ENCODE measurements around the gene MRPL43. TPM values are rescaled to one million over a fixed set of nuclear protein-coding genes. Genes with fewer than 3 reads are reported as not detected.

The MRPL43 gene
- total and polyA plus RNA-seq, 4 donors, result 30.5 to 76.0 (median 57.8) TPM

DNA sequence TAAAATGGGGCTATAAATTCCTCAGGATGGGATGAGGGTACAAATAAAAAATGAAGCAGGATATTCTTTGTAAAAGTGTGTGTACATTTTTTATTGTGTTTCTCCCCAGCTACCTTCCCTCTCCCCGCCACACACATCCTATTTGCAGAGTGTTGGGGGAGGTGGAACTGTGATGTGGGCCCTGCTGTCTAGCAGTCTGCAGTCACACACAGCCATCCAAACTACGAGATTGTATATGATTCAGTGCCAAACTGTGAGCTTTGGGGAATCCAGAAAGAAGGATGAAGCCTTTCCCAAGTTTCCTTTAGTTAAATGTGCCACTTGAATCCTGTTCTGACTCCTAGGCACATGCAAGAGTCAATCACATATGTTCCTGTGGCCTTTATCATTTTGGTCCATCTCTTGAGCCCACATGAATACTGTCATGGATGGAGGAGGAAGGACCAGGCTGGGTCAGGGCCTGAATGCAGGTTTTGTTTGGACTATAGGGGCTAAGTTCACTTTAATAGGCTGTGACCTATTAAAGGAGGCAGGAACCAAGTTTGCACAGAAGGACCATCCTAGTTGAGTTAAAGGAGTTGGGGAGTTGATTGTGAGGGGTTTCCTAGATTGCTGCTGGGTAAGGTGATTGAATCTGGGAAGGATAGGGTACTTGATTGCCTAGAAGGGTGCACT is 19.1 kb downstream of the MRPL43 start:
- peaks cover 17 to 62% (median 46%) of the 10 kb centered on the region in 4 donors for H3K4me1 ChIP-seq (ENCODE audit: control insufficient read depth in 4 of 4, insufficient read depth in 4 of 4, low read length in 3 of 4)
- H3K27me3 ChIP-seq (ENCODE audit: control insufficient read depth in 4 of 4, insufficient read depth in 4 of 4, low read length in 3 of 4), result no peaks in the 10 kb centered on the region
- DNase-seq (ENCODE audit: low spot score), result no peak
- H3K36me3 ChIP-seq (ENCODE audit: control insufficient read depth in 4 of 4, insufficient read depth in 3 of 4, low read depth in 1 of 4, low read length in 3 of 4), result peaks cover 0 to 3% (median 1%) of the 10 kb centered on the region in 4 donors
- H3K9me3 ChIP-seq (ENCODE audit: control insufficient read depth in 4 of 4, low read length in 3 of 4), result no peaks in the 10 kb centered on the region
- TF ChIP-seq JUND (IDR thresholded peaks at IDR 0.05) (no peak), GABPA (IDR thresholded peaks at IDR 0.05 in 1 of 2, conservative IDR thresholded peaks at IDR 0.05 in 1 of 2) (no peak), EGR1 (IDR thresholded peaks at IDR 0.05; ENCODE audit: low read depth in 2 of 2) (no peak), SP1 (IDR thresholded peaks at IDR 0.05) (no peak), NR2F2 (IDR thresholded peaks at IDR 0.05) (no peak), HNF4A (conservative IDR thresholded peaks at IDR 0.05) (peak; percentile 63 to 85), HNF4G (IDR thresholded peaks at IDR 0.05) (no peak), RAD21 (IDR thresholded peaks at IDR 0.05) (no peak), YY1 (IDR thresholded peaks at IDR 0.05) (no peak), RXRA (IDR thresholded peaks at IDR 0.05) (peak; percentile 14 to 20), TAF1 (conservative IDR thresholded peaks at IDR 0.05) (no peak), FOXA2 (IDR thresholded peaks at IDR 0.05) (no peak), FOXA1 (IDR thresholded peaks at IDR 0.05) (no peak)
- TF ChIP-seq, protein P1, sequence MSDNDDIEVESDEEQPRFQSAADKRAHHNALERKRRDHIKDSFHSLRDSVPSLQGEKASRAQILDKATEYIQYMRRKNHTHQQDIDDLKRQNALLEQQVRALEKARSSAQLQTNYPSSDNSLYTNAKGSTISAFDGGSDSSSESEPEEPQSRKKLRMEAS (IDR thresholded peaks at IDR 0.05), result no peak
- TF ChIP-seq, protein P2, sequence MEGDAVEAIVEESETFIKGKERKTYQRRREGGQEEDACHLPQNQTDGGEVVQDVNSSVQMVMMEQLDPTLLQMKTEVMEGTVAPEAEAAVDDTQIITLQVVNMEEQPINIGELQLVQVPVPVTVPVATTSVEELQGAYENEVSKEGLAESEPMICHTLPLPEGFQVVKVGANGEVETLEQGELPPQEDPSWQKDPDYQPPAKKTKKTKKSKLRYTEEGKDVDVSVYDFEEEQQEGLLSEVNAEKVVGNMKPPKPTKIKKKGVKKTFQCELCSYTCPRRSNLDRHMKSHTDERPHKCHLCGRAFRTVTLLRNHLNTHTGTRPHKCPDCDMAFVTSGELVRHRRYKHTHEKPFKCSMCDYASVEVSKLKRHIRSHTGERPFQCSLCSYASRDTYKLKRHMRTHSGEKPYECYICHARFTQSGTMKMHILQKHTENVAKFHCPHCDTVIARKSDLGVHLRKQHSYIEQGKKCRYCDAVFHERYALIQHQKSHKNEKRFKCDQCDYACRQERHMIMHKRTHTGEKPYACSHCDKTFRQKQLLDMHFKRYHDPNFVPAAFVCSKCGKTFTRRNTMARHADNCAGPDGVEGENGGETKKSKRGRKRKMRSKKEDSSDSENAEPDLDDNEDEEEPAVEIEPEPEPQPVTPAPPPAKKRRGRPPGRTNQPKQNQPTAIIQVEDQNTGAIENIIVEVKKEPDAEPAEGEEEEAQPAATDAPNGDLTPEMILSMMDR (IDR thresholded peaks at IDR 0.05; ENCODE audit: low read depth, low read length, missing input control), result no peak
- TF ChIP-seq, protein P3, sequence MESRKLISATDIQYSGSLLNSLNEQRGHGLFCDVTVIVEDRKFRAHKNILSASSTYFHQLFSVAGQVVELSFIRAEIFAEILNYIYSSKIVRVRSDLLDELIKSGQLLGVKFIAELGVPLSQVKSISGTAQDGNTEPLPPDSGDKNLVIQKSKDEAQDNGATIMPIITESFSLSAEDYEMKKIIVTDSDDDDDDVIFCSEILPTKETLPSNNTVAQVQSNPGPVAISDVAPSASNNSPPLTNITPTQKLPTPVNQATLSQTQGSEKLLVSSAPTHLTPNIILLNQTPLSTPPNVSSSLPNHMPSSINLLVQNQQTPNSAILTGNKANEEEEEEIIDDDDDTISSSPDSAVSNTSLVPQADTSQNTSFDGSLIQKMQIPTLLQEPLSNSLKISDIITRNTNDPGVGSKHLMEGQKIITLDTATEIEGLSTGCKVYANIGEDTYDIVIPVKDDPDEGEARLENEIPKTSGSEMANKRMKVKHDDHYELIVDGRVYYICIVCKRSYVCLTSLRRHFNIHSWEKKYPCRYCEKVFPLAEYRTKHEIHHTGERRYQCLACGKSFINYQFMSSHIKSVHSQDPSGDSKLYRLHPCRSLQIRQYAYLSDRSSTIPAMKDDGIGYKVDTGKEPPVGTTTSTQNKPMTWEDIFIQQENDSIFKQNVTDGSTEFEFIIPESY (IDR thresholded peaks at IDR 0.05), result no peak
- TF ChIP-seq, protein P4, sequence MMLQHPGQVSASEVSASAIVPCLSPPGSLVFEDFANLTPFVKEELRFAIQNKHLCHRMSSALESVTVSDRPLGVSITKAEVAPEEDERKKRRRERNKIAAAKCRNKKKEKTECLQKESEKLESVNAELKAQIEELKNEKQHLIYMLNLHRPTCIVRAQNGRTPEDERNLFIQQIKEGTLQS (IDR thresholded peaks at IDR 0.05), result no peak
- TF ChIP-seq, protein P5, sequence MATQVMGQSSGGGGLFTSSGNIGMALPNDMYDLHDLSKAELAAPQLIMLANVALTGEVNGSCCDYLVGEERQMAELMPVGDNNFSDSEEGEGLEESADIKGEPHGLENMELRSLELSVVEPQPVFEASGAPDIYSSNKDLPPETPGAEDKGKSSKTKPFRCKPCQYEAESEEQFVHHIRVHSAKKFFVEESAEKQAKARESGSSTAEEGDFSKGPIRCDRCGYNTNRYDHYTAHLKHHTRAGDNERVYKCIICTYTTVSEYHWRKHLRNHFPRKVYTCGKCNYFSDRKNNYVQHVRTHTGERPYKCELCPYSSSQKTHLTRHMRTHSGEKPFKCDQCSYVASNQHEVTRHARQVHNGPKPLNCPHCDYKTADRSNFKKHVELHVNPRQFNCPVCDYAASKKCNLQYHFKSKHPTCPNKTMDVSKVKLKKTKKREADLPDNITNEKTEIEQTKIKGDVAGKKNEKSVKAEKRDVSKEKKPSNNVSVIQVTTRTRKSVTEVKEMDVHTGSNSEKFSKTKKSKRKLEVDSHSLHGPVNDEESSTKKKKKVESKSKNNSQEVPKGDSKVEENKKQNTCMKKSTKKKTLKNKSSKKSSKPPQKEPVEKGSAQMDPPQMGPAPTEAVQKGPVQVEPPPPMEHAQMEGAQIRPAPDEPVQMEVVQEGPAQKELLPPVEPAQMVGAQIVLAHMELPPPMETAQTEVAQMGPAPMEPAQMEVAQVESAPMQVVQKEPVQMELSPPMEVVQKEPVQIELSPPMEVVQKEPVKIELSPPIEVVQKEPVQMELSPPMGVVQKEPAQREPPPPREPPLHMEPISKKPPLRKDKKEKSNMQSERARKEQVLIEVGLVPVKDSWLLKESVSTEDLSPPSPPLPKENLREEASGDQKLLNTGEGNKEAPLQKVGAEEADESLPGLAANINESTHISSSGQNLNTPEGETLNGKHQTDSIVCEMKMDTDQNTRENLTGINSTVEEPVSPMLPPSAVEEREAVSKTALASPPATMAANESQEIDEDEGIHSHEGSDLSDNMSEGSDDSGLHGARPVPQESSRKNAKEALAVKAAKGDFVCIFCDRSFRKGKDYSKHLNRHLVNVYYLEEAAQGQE (IDR thresholded peaks at IDR 0.05), result no peak
- H3K27ac ChIP-seq (ENCODE audit: low read depth in 1 of 2, low read length in 2 of 2), result no peak overlapping the region
- WGBS, result 84% methylated on average over 2 of the region's 2 CpGs
- no peak overlapping the region for H3K9ac ChIP-seq (ENCODE audit: low read depth in 1 of 2, low read length in 2 of 2)
- peak overlapping the region in 1 of 3 donors; percentile 40 for H3K4me3 ChIP-seq (ENCODE audit: low read depth in 1 of 3, low read length in 3 of 3)
